OCI-LY1 (cell line): ENCODE results near the gene EHBP1L1.

Source experiments
- H2AFZ ChIP-seq: fragments of 200-600 bp; sonication (generic), shearing (Covaris generic); 2 replicates; pipeline ENCODE4 v1.6.0; 2014; ENCODE audit warnings: antibody characterized with exemption, mild to moderate bottlenecking, low read length
- H3F3A ChIP-seq: fragments of 200-600 bp; sonication (generic), shearing (Covaris generic); 2 replicates; pipeline ENCODE4 v1.6.0; 2014; ENCODE audit warnings: mild to moderate bottlenecking, antibody characterized with exemption, low read length, moderate library complexity; ENCODE audit not compliant: insufficient read depth
- H3K27ac ChIP-seq: fragments of 200-600 bp; sonication (generic); 2 replicates; pipeline ENCODE4 v1.5.1; 2014; ENCODE audit warnings: low read length, mixed run types, mild to moderate bottlenecking, low read depth; ENCODE audit not compliant: poor library complexity, severe bottlenecking
- H3K27me3 ChIP-seq: fragments of 200-600 bp; sonication (generic); 2 replicates; pipeline ENCODE4 v1.6.0; 2014; ENCODE audit warnings: antibody characterized with exemption, mild to moderate bottlenecking, low read length, moderate library complexity; ENCODE audit not compliant: insufficient read depth
- H3K36me3 ChIP-seq: fragments of 200-600 bp; sonication (generic); 2 replicates; pipeline ENCODE4 v1.6.1; 2014; ENCODE audit warnings: mild to moderate bottlenecking, antibody characterized with exemption, low read length, moderate library complexity, mixed read lengths; ENCODE audit not compliant: insufficient read depth
- H3K4me1 ChIP-seq: fragments of 200-600 bp; sonication (generic); 2 replicates; pipeline ENCODE4 v1.5.1; 2014; ENCODE audit warnings: mild to moderate bottlenecking, low read length, moderate library complexity; ENCODE audit not compliant: insufficient read depth, severe bottlenecking
- H3K4me2 ChIP-seq: fragments of 200-600 bp; sonication (generic), shearing (Covaris generic); 2 replicates; pipeline ENCODE4 v1.6.1; 2014; ENCODE audit warnings: low read length
- H3K4me3 ChIP-seq: fragments of 200-600 bp; sonication (generic); 2 replicates; pipeline ENCODE4 v1.5.1; 2014; ENCODE audit warnings: low read length, low read depth, mild to moderate bottlenecking, mixed read lengths; ENCODE audit not compliant: poor library complexity, severe bottlenecking
- H3K79me2 ChIP-seq: fragments of 200-600 bp; shearing (Covaris generic); 2 replicates; pipeline ENCODE4 v1.6.1; 2016; ENCODE audit warnings: mixed run types, low read length, mixed read lengths; ENCODE audit not compliant: insufficient read depth
- H3K9ac ChIP-seq: fragments of 200-600 bp; sonication (generic), shearing (Covaris generic); 2 replicates; pipeline ENCODE4 v1.6.1; 2014; ENCODE audit warnings: mild to moderate bottlenecking, low read length, mixed read lengths
- H3K9me2 ChIP-seq: fragments of 200-600 bp; sonication (generic), shearing (Covaris generic); 2 replicates; pipeline ENCODE4 v1.6.1; 2014; ENCODE audit warnings: low read depth, mild to moderate bottlenecking, low read length, mixed read lengths
- H3K9me3 ChIP-seq: fragments of 200-600 bp; shearing (Covaris generic); 2 replicates; pipeline ENCODE4 v1.6.1; 2014; ENCODE audit warnings: low read length, mixed read lengths
- H4K20me1 ChIP-seq: fragments of 200-600 bp; sonication (generic), shearing (Covaris generic); 2 replicates; pipeline ENCODE4 v1.6.0; 2016; ENCODE audit warnings: mild to moderate bottlenecking, low read length; ENCODE audit not compliant: insufficient read depth
- CTCF ChIP-seq: fragments of 200-600 bp; sonication (generic), shearing (Covaris generic); IDR thresholded peaks from 2 replicates; pipeline ENCODE4 v1.5.1; 2017; ENCODE audit warnings: mild to moderate bottlenecking, antibody characterized with exemption, low read length, moderate library complexity, mixed read lengths
- EZH2 ChIP-seq: fragments of 200-600 bp; sonication (generic), shearing (Covaris generic); IDR thresholded peaks from 2 replicates; pipeline ENCODE4 v1.8.0; 2017; ENCODE audit warnings: borderline replicate concordance, mixed run types, mild to moderate bottlenecking, antibody characterized with exemption, low read length, moderate library complexity, mixed read lengths

EHBP1L1 gene

DNA sequence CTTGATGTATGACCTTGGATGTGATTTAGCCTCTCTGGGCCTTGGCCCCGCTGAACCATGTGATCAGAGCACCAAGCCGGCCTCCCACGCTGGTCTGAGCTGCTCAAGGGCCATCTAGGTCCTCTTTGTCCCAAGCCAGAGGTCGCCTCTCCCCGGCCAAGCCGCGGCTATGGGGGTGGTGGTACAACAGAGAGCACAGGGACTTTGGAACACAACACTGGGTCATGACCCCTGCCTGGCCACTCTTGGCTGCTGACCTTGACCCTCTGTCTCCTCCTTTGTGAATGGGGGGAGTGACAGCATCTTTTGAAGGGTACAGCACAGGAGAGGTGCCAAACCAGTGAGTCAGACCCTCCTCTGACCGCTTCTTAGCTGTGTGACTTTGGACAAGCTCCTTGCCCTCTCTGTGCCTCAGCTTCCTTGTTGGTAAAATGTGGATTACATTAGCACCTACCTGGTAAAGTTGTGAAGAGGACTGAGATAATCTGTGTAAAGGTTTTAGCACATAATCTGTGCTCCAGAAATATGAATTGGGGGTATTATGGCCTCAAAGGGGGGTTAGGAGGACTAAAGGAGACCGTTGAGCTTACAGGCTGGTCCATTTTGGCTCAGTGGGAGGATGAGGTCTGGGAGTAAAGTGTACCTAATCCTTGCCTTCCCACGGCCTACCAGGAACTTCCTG is 46.2 kb upstream of the EHBP1L1 start:
- H3K79me2 ChIP-seq: no peaks in the 10 kb centered on the region
- H4K20me1 ChIP-seq: no peaks in the 10 kb centered on the region
- no peaks in the 10 kb centered on the region for H3F3A ChIP-seq
- H3K27ac ChIP-seq: no peak overlapping the region
- TF ChIP-seq EZH2 (no peak), CTCF (no peak)
- H3K36me3 ChIP-seq: peaks cover 44% of the 10 kb centered on the region
- no peaks in the 10 kb centered on the region for H3K27me3 ChIP-seq
- no peaks in the 10 kb centered on the region for H3K9me3 ChIP-seq
- H2AFZ ChIP-seq: no peak overlapping the region
- no peak overlapping the region for H3K4me2 ChIP-seq
- H3K4me3 ChIP-seq: no peak overlapping the region
- peaks cover 10% of the 10 kb centered on the region for H3K4me1 ChIP-seq
- H3K9ac ChIP-seq: no peak overlapping the region
- no peaks in the 10 kb centered on the region for H3K9me2 ChIP-seq

- Histone ChIP-seq H3F3A (no peaks in the 10 kb centered on the region), H3K9me2 (no peaks in the 10 kb centered on the region), H4K20me1 (no peaks in the 10 kb centered on the region), H3K4me1 (peaks cover 10% of the 10 kb centered on the region), H3K9me3 (no peaks in the 10 kb centered on the region), H3K4me2 (no peak overlapping the region), H3K27me3 (no peaks in the 10 kb centered on the region), H3K79me2 (no peaks in the 10 kb centered on the region), H2AFZ (no peak overlapping the region), H3K27ac (no peak overlapping the region), H3K9ac (no peak overlapping the region), H3K36me3 (peaks cover 45% of the 10 kb centered on the region), H3K4me3 (no peak overlapping the region)
- TF ChIP-seq EZH2: no peak
- TF ChIP-seq CTCF: peak; percentile 56
These were observed 45.7 kb upstream of the EHBP1L1 start for GRCh38 chr11:65530157-65530496.

- H3K27me3 ChIP-seq: no peaks in the 10 kb centered on the region
- peaks cover 43% of the 10 kb centered on the region for H3K36me3 ChIP-seq
- no peak overlapping the region for H3K27ac ChIP-seq
- no peak overlapping the region for H2AFZ ChIP-seq
- H3K9me3 ChIP-seq: no peaks in the 10 kb centered on the region
- H3F3A ChIP-seq: no peaks in the 10 kb centered on the region
- no peaks in the 10 kb centered on the region for H3K9me2 ChIP-seq
- H3K9ac ChIP-seq: no peak overlapping the region
- no peaks in the 10 kb centered on the region for H3K4me1 ChIP-seq
- no peak overlapping the region for H3K4me2 ChIP-seq
- H3K79me2 ChIP-seq: no peaks in the 10 kb centered on the region
- TF ChIP-seq EZH2 (no peak), CTCF (no peak)
- no peaks in the 10 kb centered on the region for H4K20me1 ChIP-seq
- H3K4me3 ChIP-seq: no peak overlapping the region
These were observed 43.3 kb upstream of the EHBP1L1 start for GRCh38 chr11:65532388-65533064.
